GM12892 (cell line): ENCODE data around the gene PDGFC.

ENCODE experiments used
- POLR2A ChIP-seq: IDR thresholded peaks from 2 replicates; pipeline ENCODE4 v1.6.1; 2011; ENCODE audit warnings: low read depth, low read length, control low read depth
- POLR2AphosphoS5 ChIP-seq: IDR thresholded peaks from 2 replicates; pipeline ENCODE4 v1.6.1; 2011; ENCODE audit warnings: low read depth, low read length, control low read depth
- TAF1 ChIP-seq: IDR thresholded peaks from 2 replicates; pipeline ENCODE4 v1.6.1; 2011; ENCODE audit warnings: low read depth, mild to moderate bottlenecking, control low read depth, low read length, borderline replicate concordance

DNA sequence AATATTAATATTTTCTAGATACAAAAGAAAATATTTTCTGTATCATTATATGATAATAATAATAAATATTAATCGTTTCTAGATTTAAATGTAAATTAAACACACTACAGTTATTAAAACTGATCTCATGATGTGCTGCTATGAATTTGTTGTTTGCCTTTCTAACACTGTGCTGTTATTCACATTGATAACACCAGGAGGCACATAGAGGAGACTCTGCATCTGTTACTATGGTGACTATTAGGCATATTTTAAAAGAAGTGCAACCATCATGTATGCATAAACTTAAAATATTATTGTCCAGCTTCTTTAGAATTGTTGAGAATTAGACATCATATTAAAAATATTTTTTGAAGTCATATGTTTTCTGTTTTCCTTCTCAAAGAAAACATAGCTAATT is 11.8 kb upstream of the PDGFC start:
- TF ChIP-seq POLR2A (no peak), POLR2AphosphoS5 (no peak), TAF1 (no peak)
